HG02981 (cell line): ENCODE results near the gene POLR2E.

ENCODE experiments used
- ATAC-seq: cut with Tn5 transposase; IDR thresholded peaks from one replicate; pipeline ENCODE4 v1.9.1; 2021; ENCODE audit warnings: mild to moderate bottlenecking, moderate library complexity; ENCODE audit not compliant: unreplicated experiment

Gene POLR2E

GRCh38 chr19:1051791-1052190 is 43.4 kb downstream of the POLR2E start:
- no peak for ATAC-seq

DNA sequence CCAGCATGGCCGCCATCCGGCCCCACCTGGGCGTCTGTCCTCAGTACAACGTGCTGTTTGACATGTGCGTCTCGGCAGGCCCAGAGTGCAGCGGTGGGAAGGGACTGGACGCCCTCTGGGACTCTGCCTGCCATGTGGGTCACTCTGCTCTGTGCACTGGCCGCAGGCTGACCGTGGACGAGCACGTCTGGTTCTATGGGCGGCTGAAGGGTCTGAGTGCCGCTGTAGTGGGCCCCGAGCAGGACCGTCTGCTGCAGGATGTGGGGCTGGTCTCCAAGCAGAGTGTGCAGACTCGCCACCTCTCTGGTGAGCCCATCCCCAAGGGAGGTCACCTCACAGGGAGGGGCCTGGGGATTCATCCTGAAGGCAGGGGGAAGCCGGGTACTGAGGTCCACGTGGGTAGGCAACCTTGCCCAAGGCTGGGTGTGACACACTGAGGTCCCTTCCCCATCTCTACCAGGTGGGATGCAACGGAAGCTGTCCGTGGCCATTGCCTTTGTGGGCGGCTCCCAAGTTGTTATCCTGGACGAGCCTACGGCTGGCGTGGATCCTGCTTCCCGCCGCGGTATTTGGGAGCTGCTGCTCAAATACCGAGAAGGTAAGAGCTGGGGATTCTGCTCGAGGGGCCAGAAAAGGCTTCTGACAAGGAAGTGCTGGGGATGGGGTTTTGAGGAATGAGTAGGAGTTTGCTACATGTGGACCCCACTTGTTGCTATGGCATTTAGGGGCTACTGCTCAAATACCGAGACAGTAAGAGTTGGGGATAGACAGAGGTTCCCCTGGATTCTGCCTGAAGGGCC is 44.0 kb downstream of the POLR2E start:
- no peak for ATAC-seq

DNA sequence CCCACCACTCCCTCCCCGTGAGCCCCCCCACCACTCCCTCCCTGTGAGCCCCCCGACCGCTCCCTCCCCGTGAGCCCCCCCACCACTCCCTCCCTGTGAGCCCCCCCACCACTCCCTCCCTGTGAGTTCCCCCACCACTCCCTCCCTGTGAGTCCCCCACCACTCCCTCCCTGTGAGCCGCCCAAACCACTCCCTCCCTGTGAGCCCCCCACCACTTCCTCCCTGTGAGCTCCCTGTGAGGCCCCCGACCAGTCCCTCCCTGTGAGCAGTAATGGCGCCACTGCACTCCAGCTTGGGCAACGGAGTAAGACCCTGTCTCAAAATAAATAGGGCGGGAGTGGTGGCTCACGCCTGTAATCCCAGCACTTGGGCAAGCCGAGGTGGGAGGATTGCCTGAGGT is 45.4 kb downstream of the POLR2E start:
- no peak for ATAC-seq

DNA sequence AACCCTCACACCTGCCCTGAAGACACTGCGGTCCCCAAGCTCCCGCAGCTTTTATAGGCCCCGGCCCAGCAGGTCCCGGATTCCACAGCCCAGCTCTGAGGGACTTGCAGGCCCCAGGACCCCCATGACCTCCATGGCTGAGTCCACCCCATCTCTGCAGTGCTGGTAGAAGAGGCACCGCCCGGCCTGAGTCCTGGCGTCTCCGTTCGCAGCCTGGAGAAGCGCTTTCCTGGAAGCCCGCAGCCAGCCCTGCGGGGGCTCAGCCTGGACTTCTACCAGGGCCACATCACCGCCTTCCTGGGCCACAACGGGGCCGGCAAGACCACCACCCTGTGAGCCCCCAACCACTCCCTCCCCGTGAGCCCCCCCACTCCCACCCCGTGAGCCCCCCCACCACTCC is 46.1 kb downstream of the POLR2E start:
- no peak for ATAC-seq

- ATAC-seq = no peak
These were observed 47.5 kb downstream of the POLR2E start for GRCh38 chr19:1047696-1048147.

DNA sequence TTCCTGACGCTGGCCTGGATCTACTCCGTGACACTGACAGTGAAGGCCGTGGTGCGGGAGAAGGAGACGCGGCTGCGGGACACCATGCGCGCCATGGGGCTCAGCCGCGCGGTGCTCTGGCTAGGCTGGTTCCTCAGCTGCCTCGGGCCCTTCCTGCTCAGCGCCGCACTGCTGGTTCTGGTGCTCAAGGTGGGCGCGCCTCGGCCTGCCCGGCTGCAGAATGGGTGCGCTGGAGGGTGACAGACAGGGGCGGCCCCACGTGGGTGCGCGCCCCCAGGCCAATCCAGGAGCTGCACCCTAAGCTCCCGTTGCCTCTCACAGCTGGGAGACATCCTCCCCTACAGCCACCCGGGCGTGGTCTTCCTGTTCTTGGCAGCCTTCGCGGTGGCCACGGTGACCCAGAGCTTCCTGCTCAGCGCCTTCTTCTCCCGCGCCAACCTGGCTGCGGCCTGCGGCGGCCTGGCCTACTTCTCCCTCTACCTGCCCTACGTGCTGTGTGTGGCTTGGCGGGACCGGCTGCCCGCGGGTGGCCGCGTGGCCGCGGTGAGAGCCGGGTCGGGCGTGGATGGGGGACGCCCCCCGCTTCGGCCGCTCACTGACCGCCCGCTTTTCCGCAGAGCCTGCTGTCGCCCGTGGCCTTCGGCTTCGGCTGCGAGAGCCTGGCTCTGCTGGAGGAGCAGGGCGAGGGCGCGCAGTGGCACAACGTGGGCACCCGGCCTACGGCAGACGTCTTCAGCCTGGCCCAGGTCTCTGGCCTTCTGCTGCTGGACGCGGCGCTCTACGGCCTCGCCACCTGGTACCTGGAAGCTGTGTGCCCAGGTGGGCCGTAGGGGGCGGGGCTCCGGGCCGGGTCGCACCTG is 48.1 kb downstream of the POLR2E start:
- ATAC-seq = no peak

DNA sequence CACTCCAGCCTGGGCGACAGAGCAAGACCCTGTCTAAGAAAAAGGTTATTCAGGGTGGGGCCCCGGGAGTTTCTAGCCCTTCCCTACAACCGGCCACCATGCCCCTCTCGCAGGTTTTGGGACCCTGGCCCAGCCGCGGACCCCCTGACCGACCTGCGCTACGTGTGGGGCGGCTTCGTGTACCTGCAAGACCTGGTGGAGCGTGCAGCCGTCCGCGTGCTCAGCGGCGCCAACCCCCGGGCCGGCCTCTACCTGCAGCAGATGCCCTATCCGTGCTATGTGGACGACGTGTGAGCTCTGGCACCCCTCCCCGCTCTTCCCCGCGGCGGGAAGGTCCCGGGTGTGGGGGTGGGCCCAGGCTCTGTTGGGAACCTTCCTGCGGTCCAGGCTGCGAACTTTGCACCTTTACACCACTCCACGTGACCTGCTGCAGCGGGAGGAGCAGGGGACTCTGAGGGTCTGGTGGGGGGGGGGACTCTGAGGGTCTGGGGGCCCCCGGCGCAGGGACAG is 49.0 kb downstream of the POLR2E start:
- ATAC-seq = no peak

DNA sequence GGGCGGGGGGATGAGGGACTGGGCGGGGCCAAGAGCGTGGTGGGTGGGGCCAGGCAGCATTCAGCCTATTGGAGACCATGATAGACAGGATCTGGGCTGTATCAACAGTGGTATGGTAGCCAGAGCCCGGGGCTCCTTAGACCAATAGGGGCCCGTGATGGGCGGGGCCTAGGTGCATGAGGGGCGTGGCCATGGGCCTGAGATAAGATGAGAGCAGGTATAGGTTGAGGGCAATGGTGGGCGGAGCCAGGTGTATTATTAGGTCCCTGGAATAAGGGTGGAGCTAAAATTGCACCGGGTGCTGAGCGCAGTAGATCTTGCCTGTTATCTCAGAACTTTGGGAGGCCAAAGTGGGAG is 50.0 kb downstream of the POLR2E start:
- ATAC-seq = no peak

- ATAC-seq = no peak
These were observed 52.3 kb downstream of the POLR2E start for GRCh38 chr19:1042689-1043511.

DNA sequence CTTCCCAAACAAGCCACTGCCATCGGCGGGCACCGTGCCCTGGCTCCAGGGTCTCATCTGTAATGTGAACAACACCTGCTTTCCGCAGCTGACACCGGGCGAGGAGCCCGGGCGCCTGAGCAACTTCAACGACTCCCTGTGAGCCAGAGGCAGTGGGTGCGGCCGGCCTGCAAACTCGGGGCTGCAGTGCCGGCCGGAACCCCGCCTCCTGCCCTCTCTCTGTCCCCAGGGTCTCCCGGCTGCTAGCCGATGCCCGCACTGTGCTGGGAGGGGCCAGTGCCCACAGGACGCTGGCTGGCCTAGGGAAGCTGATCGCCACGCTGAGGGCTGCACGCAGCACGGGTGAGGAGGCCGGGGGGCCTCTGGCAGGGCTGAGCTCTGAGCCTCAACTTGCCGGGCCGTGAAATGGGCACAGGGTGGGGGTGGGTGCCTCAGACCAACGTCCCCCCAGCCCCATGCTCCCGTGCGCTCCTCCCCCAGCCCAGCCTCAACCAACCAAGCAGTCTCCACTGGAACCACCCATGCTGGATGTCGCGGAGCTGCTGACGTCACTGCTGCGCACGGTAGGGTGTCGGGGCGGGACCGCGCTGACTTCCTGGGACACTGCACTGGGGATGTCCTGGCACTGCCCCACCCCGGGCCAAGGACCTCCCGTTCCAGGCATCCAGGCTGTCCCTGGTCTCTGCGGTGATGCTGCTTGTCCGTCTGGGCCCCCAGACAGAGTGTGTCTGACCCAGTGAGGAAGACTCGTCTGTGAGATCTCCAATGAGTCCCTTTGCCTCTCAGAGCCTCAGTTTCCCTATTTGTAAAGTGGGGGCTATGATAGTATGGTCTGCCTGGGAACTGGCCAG is 53.1 kb downstream of the POLR2E start:
- ATAC-seq = no peak

GRCh38 chr19:1041272-1041834 is 53.8 kb downstream of the POLR2E start:
- ATAC-seq = no peak

GRCh38 chr19:1040476-1041271 is 54.5 kb downstream of the POLR2E start:
- peak; percentile 30 for ATAC-seq

DNA sequence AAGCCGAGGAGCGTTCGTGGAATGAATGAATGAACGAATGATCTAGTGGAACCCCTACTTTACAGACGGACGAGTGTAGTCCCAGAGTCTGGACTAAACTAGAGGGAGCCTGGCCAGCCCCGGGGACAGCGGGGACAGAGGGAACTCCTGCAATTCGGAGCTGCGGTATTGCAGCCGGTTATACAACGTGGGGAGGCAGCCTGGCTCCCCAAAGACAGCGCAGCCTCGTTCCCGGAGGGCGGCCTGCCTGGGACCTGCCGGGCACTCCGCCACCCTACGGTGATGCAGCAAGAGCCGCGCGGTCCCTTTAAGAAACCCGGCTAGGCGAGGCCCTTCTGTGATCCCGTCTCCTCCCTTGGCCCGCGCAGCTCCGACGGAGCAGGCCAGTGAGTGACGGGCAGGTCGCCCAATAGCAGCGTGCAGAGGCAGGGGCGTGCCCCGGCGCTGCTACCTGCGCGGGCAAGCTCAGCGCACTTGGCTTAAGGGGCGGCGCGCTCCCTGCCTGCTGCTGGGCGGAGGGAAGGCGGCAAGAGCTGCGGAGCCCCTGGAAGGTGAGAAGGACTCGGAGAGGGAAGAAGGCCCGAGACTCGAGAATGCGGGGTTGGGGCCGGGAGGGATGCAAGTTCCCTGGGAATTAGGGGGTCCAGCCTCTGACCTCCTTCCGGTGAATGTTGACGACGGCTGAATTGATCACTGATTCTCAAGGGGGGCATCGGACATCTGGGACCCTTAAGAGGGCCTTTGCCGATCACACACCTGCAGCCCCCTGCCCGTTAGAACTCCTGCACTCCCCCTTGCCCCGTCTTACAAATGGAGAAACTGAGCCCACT is 55.3 kb downstream of the POLR2E start, which contains the start of gene ABCA7:
ABCA7 (plus strand) TSS at position 462 of the 830 bp plus-strand sequence. CDS start 1,255 bp downstream, outside the sequence.
- peak; percentile 69 for ATAC-seq

- no peak for ATAC-seq
These were observed 56.1 kb downstream of the POLR2E start for GRCh38 chr19:1038978-1039645.

- no peak for ATAC-seq
These were observed 57.5 kb downstream of the POLR2E start for GRCh38 chr19:1037621-1038064.
